ENCODE results near the gene GPANK1. TPM values are rescaled to one million over a fixed set of nuclear protein-coding genes. Genes with fewer than 3 reads are reported as not detected.

The GPANK1 gene
- total RNA-seq, 1 experiment from 2014 or later: 26.8 TPM

GRCh38 chr6:31634131-31634530, 30.7 kb downstream of the GPANK1 start:
- H3K4me3 Mint-ChIP-seq: no peak overlapping the region

More at GRCh38 chr6:31634131-31634530, 30.7 kb downstream of the GPANK1 start:
- Histone ChIP-seq H2BK5ac (ENCODE audit: insufficient read length, low read length) (no peak overlapping the region), H3K27ac (ENCODE audit: insufficient read length, low read depth, low read length) (no peak overlapping the region), H2BK15ac (ENCODE audit: low read depth, low read length) (no peak overlapping the region), H4K20me1 (ENCODE audit: control insufficient read depth, insufficient read depth, insufficient read length) (peaks cover 2% of the 10 kb centered on the region), H3K56ac (ENCODE audit: insufficient read length, low read depth, low read length) (no peak overlapping the region), H3K18ac (ENCODE audit: insufficient read length, low read depth, low read length) (no peak overlapping the region), H3K4me2 (ENCODE audit: insufficient read depth, insufficient read length, low read length) (no peak overlapping the region), H3K9ac (ENCODE audit: extremely low read depth, insufficient read length, low read length) (no peak overlapping the region), H4K91ac (ENCODE audit: insufficient read length, low read depth, low read length) (no peak overlapping the region), H4K5ac (ENCODE audit: insufficient read length, low read depth, low read length) (no peak overlapping the region), H2AFZ (ENCODE audit: low read length) (no peak overlapping the region), H2BK12ac (ENCODE audit: insufficient read length, low read depth, low read length) (no peak overlapping the region), H3K4me1 (ENCODE audit: insufficient read depth, low read length) (no peaks in the 10 kb centered on the region), H3K27me3 (ENCODE audit: insufficient read depth, low read length) (no peaks in the 10 kb centered on the region), H2BK120ac (ENCODE audit: low read depth, low read length, poor library complexity, severe bottlenecking) (no peak overlapping the region), H3T11ph (ENCODE audit: low read length) (no peak overlapping the region), H3K14ac (ENCODE audit: insufficient read depth, low read length) (no peak overlapping the region), H4K8ac (replicated peaks; ENCODE audit: insufficient read length, low read depth, low read length) (no peak overlapping the region), H2AK5ac (ENCODE audit: insufficient read length, low read length) (no peak overlapping the region), H3K79me1 (ENCODE audit: insufficient read depth, low read depth, low read length, poor library complexity, severe bottlenecking) (no peaks in the 10 kb centered on the region), H3K4ac (ENCODE audit: low read depth, low read length) (no peak overlapping the region), H2BK20ac (ENCODE audit: low read depth, low read length, poor library complexity, severe bottlenecking) (no peak overlapping the region), H3K23ac (ENCODE audit: insufficient read length, low read depth, low read length) (no peak overlapping the region), H3K79me2 (ENCODE audit: insufficient read depth, low read length) (no peaks in the 10 kb centered on the region), H3K23me2 (ENCODE audit: insufficient read length, low read depth, low read length, poor library complexity, severe bottlenecking) (no peaks in the 10 kb centered on the region), H3K9me3 (ENCODE audit: control insufficient read depth, low read depth, low read length) (no peaks in the 10 kb centered on the region)
- peaks cover 70 to 98% (median 93%) of the 10 kb centered on the region in 3 experiments for H3K36me3 Mint-ChIP-seq (ENCODE audit: insufficient read depth in 1 of 3, low read depth in 3 of 3)
- 0 out of 4 replicates have a peak, but pooled peaks cover 0 to 3% of the 10 kb centered on the region in 2 experiments for H3K4me1 Mint-ChIP-seq
- no peak for DNase-seq
- H3K9me3 Mint-ChIP-seq: no peaks in the 10 kb centered on the region
- no peak for TF ChIP-seq CTCF (conservative IDR thresholded peaks at IDR 0.05)
- peak overlapping the region in 2 of 3 experiments; percentile 72 to 90; a peak in 4 of 7 replicates for H3K27ac Mint-ChIP-seq
- H3K27me3 Mint-ChIP-seq (ENCODE audit: low read depth): no peaks in the 10 kb centered on the region
- WGBS (ENCODE audit: extremely low coverage, insufficient read length, low lambda C conversion rate): no CpG with 5 or more reads among the region's 3 CpGs
